HEK293 (cell line): ENCODE data around the gene SLC15A2.

Experiments used
- CTCF ChIA-PET: fragments of 350-600 bp; formaldehyde crosslinking; extraction: SDS; loops from one replicate; lab custom pipeline; 2021; ENCODE audit warnings: antibody characterized with exemption; lab: Yijun Ruan, JAX
- POLR2A ChIA-PET: fragments of 300-600 bp; formaldehyde crosslinking; extraction: SDS; loops from one replicate; lab custom pipeline; 2020; ENCODE audit warnings: antibody characterized with exemption, inconsistent platforms; lab: Yijun Ruan, JAX
- H3K27ac ChIP-seq: fragments of 200-500 bp; sonication (Bioruptor generic); 2 replicates; pipeline ENCODE4 v1.5.1; 2014; ENCODE audit warnings: low read depth, low read length, control low read depth, inconsistent platforms; ENCODE audit errors: extremely low read depth
- H3K36me3 ChIP-seq, 2 experiments: fragments of 200-500 bp in 1 of 2; sonication (Bioruptor generic) in 1 of 2; 1 replicate in 1 of 2; 2 replicates in 1 of 2; pipeline ENCODE4 v1.5.1; 2014 to 2017; ENCODE audit warnings: inconsistent platforms in 2 of 2, low read length in 2 of 2; ENCODE audit not compliant: control insufficient read depth in 2 of 2, insufficient read depth in 1 of 2
- H3K4me1 ChIP-seq: fragments of 200-500 bp; sonication (Bioruptor generic); 2 replicates; pipeline ENCODE4 v1.5.1; 2014; ENCODE audit warnings: mild to moderate bottlenecking, low read length, inconsistent platforms; ENCODE audit not compliant: control insufficient read depth, insufficient read depth
- H3K4me3 ChIP-seq: 2 replicates; pipeline ENCODE4 v1.5.1; 2011; ENCODE audit warnings: low read depth, mild to moderate bottlenecking, control low read depth, low read length, moderate library complexity
- H3K9me3 ChIP-seq: fragments of 200-500 bp; sonication (Bioruptor generic); 2 replicates; pipeline ENCODE4 v1.5.1; 2014; ENCODE audit warnings: low read depth, low read length, inconsistent platforms; ENCODE audit not compliant: control insufficient read depth, insufficient read depth
- ZNF138 ChIP-seq: fragments of 450-650 bp; formaldehyde crosslinking; IDR thresholded peaks from 2 replicates; pipeline ENCODE4 v1.5.1; 2016; ENCODE audit warnings: missing biosample characterization, missing genetic modification characterization, borderline replicate concordance
- ZNF146 ChIP-seq: fragments of 450-650 bp; formaldehyde crosslinking; IDR thresholded peaks from 2 replicates; pipeline ENCODE4 v1.5.1; 2016; ENCODE audit warnings: missing biosample characterization, missing genetic modification characterization
- ZNF169 ChIP-seq: fragments of 450-650 bp; formaldehyde crosslinking; IDR thresholded peaks from 2 replicates; pipeline ENCODE4 v1.5.1; 2016; ENCODE audit warnings: missing biosample characterization, missing genetic modification characterization
- ZNF19 ChIP-seq: fragments of 450-650 bp; formaldehyde crosslinking; IDR thresholded peaks from 2 replicates; pipeline ENCODE4; 2016; ENCODE audit warnings: missing biosample characterization, missing genetic modification characterization, low read depth
- ZNF266 ChIP-seq: fragments of 450-650 bp; formaldehyde crosslinking; IDR thresholded peaks from 2 replicates; pipeline ENCODE4 v1.5.1; 2016; ENCODE audit warnings: missing biosample characterization, missing genetic modification characterization, low read depth
- ZNF341 ChIP-seq: fragments of 450-650 bp; formaldehyde crosslinking; IDR thresholded peaks from 2 replicates; pipeline ENCODE4; 2016; ENCODE audit warnings: low read depth, missing biosample characterization, missing genetic modification characterization
- ZNF473 ChIP-seq: fragments of 450-650 bp; formaldehyde crosslinking; IDR thresholded peaks from 2 replicates; pipeline ENCODE4 v1.5.1; 2017; ENCODE audit warnings: missing biosample characterization, missing genetic modification characterization
- ZNF624 ChIP-seq: fragments of 450-650 bp; formaldehyde crosslinking; IDR thresholded peaks from 2 replicates; pipeline ENCODE4 v1.5.1; 2017; ENCODE audit warnings: missing biosample characterization, missing genetic modification characterization
- ZNF654 ChIP-seq: fragments of 450-650 bp; formaldehyde crosslinking; IDR thresholded peaks from 2 replicates; pipeline ENCODE4 v1.5.1; 2016; ENCODE audit warnings: low read depth, missing biosample characterization, missing genetic modification characterization
- ZNF658 ChIP-seq: fragments of 450-650 bp; formaldehyde crosslinking; IDR thresholded peaks from 2 replicates; pipeline ENCODE4; 2016; ENCODE audit warnings: missing biosample characterization, missing genetic modification characterization
- TF ChIP-seq, protein P1 (sequence below): fragments of 450-650 bp; formaldehyde crosslinking; IDR thresholded peaks from 2 replicates; pipeline ENCODE4; 2016; ENCODE audit warnings: missing biosample characterization, missing genetic modification characterization

SLC15A2 gene

DNA sequence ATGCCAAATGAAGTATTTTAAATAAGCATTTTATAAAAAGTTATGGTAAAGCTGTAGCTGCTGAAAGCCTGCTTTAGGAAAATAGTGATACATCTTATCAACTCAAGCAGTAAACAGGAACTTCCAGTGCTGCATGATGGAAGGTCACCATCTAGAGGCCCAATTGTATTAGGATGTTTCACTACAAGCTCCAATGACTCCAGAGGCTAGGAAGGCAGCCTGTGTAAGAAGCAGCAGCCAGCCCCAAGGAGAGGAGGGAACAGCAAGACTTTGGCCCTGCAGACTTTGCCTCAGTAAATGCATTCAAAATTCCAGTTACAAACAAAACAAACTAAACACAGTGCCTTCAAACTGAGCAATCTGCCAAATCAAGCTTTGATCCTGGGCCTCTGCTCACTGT is 95.7 kb downstream of the SLC15A2 start:
- CTCF ChIA-PET: interaction anchor here (1.1 kb wide), 1 partner anchor 13 kb away, joined by 5 read pairs; no protein-coding TSS in a partner anchor
- POLR2A ChIA-PET: no interaction called here
- H3K36me3 ChIP-seq: no peaks in the 10 kb centered on the region

GRCh38 chr3:121992601-121993560 is 98.7 kb downstream of the SLC15A2 start:
- Histone ChIP-seq H3K4me1 (no peaks in the 10 kb centered on the region), H3K27ac (no peak overlapping the region), H3K4me3 (no peak overlapping the region), H3K36me3 (no peaks in the 10 kb centered on the region), H3K9me3 (no peaks in the 10 kb centered on the region)
- CTCF ChIA-PET: interaction anchor here (0.6 kb wide), 1 partner anchor 829 kb away, joined by 4 read pairs; no protein-coding TSS in a partner anchor
- POLR2A ChIA-PET: no interaction called here
- no peak for TF ChIP-seq ZNF624 (tag by site-specific recombination)
- TF ChIP-seq, protein P1, sequence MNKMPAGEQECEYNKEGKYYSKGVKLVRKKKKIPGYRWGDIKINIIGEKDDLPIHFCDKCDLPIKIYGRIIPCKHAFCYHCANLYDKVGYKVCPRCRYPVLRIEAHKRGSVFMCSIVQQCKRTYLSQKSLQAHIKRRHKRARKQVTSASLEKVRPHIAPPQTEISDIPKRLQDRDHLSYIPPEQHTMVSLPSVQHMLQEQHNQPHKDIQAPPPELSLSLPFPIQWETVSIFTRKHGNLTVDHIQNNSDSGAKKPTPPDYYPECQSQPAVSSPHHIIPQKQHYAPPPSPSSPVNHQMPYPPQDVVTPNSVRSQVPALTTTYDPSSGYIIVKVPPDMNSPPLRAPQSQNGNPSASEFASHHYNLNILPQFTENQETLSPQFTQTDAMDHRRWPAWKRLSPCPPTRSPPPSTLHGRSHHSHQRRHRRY: no peak
- TF ChIP-seq ZNF169 (tag by site-specific recombination): no peak
- TF ChIP-seq ZNF19 (tag by site-specific recombination): no peak
- TF ChIP-seq ZNF138 (tag by site-specific recombination): no peak
- TF ChIP-seq ZNF654 (tag by site-specific recombination): no peak
- no peak for TF ChIP-seq ZNF341
- no peak for TF ChIP-seq ZNF266 (tag by site-specific recombination)
- TF ChIP-seq ZNF473 (tag by site-specific recombination): no peak
- TF ChIP-seq ZNF146 (tag by site-specific recombination): no peak

More for the DNA sequence above, 95.7 kb downstream of the SLC15A2 start:
- TF ChIP-seq ZNF138 (tag by site-specific recombination): no peak
- TF ChIP-seq ZNF658 (tag by site-specific recombination): no peak
- no peaks in the 10 kb centered on the region for H3K4me1 ChIP-seq
- no peak overlapping the region for H3K27ac ChIP-seq
- no peaks in the 10 kb centered on the region for H3K9me3 ChIP-seq
- H3K4me3 ChIP-seq: no peak overlapping the region
